Dedifferentiated amniotic fluid mesenchymal stem cell (primary cell): ENCODE results near the gene MAD2L2.

Source experiments
- DNase-seq: peaks from one replicate; pipeline ENCODE4 v3.0.0-alpha.2; 2016; ENCODE audit errors: extremely low spot score

MAD2L2 gene

GRCh38 chr1:11682287-11682771 lies 1.4 kb upstream of the MAD2L2 start:
- no peak for DNase-seq

GRCh38 chr1:11680270-11681070 lies 478 bp downstream of the MAD2L2 start:
- no peak for DNase-seq

GRCh38 chr1:11678442-11678841 lies 2.5 kb downstream of the MAD2L2 start:
- DNase-seq = no peak

DNA sequence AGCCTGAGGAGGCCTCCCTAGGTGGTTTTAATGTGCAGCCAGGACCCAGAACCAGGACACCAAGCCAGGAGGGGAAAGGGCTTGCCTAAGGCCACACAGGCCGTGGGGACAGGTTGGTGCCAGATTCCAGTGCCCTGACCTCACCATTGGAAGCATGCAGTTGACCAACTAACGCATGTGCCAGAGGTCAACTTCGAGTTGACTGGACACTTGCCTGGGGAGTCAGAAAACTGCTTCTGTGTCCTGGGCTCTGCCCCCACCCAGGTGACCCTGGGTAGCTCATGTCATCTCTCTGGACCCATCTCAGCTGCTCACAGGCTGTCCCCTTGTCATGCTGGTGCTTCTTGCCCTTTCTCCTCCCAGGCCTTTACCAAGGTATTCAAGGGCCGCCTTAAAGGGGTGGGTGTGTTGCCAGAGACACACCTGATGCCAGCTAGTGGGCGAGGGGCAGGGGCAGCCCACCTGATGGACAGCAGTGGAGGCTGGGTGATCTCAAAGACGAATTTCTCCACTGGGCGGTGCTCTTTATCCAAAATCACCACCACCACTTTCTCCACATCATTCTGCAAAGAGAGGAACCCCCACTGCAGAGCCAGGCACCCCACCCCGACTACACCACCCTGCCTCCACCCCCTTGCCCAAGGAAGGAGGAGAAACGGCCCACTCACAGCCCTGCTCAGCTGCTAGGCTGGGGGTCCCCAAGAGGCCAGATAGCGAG lies 4.4 kb downstream of the MAD2L2 start:
- no peak for DNase-seq

- no peak for DNase-seq
These were observed 5.6 kb downstream of the MAD2L2 start for GRCh38 chr1:11675325-11675724.

- no peak for DNase-seq
These were observed 6.5 kb downstream of the MAD2L2 start for GRCh38 chr1:11674488-11674887.

- no peak for DNase-seq
These were observed 7.7 kb downstream of the MAD2L2 start for GRCh38 chr1:11673089-11673769.

- DNase-seq = no peak
These were observed 9.2 kb downstream of the MAD2L2 start for GRCh38 chr1:11671544-11672286.

- DNase-seq = no peak
These were observed 9.8 kb downstream of the MAD2L2 start for GRCh38 chr1:11671205-11671543.

DNA sequence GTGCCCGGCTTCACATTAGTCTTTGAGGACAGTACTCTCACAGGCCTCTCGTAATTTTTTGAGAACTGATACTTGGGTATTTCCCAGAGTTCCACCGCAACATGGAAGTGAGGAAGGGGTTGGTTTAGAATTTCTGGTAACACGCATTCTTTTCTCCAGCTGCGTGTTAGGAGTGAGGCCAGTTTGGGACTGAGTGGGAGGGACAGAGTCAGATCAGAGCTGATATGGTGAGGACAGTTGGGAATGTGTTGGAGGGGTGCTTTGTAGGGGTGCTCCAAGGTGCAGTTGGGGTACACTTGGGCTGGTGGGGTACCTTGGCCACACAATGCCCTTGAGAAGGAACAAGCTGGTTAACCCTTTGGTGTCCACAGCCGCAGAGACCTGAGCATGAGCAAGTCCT lies 10.2 kb downstream of the MAD2L2 start:
- no peak for DNase-seq

GRCh38 chr1:11668516-11668915 lies 12.4 kb downstream of the MAD2L2 start:
- DNase-seq = no peak

DNA sequence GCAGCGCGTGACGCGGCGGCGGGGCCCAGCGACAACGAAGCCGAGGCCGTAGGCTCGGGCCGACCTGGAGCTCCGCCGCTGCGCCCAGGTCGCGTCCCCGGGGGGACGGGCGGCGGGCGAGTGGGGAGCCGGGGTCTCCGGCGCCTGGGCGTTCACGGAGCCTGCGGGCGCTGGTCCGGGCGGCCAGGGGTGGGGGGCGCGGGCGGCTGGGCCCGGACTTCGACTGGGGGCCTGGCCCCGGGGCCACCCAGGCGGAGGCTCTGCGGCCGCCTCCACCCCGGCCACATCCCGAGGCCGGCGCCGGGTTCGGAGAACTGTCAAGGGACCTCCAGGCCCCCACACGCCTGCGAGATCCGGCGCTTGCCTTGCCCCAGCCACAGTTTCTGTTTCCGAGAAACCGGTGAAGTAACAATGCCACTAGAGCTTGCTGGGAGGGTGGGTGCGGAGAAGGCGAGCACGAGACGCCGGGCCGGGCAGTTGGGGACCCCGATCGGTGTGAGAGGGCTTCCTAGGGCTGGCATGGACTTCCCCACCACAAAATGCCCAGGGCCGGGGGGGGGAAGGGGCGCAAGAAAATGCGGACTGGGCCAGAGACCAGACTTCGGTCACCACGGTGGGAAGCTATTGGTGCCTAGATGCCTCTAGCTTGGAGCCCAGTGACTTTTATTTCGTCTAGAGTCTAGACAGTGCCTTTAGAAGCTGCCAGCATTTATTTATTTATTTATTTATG lies 16.4 kb downstream of the MAD2L2 start:
- no peak for DNase-seq

GRCh38 chr1:11661103-11661502 lies 19.8 kb downstream of the MAD2L2 start:
- DNase-seq = no peak

DNA sequence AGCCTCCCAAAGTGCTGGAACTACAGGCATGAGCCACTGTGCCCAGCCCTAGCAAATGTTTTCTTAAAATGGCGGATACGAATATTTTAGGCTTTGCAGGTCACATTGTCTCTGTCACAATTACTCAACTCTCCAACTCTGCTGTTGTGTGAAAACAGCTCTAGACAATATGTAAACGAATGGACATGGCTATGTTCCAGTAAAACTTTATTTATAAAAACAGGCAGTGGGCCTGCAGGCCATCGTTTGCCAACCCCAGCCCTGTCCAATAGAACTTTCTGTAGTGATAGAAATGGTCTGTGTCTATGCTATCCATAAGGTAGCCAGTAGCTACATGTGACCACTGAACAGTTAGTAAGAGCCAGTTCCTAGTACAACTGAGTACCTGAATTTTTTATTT lies 21.2 kb downstream of the MAD2L2 start:
- no peak for DNase-seq

DNA sequence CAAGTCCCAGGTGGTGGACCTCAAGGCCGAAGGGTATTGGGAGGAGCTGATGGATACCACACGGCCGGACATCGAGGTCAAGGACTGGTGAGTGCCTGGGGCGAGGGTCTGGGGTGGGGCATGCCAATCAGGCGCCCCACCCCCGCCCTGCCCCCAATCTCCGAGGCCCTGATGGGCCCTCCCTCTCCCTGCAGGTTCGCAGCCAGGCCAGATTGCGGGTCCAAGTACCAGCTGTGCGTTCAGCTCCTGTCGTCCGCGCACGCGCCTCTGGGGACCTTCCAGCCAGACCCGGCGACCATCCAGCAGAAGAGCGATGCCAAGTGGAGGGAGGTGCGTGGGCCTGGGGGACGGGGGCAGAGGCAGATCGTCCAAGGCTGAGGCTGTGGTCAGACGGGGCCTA lies 22.4 kb downstream of the MAD2L2 start:
- DNase-seq = no peak

DNA sequence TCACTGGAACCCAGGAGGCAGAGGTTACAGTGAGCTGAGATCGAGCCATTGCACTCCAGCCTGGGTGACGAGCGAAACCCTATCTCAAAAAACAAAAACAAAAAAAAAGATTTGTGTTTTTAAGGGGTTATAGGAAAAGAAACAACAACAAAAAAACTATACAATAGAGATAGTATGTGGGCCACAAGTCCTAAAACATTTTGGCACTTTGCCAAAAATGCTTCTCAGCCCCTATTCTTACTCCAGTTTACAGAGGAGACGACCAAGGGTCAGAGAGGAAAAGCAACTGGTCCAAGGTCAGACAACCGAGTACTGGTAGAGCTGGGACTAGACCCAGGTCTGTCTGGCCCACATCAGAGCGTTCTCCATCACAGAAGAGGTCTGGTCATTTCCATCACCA lies 23.3 kb downstream of the MAD2L2 start:
- DNase-seq = no peak

GRCh38 chr1:11654939-11655808 lies 25.8 kb downstream of the MAD2L2 start:
- no peak for DNase-seq

GRCh38 chr1:11654137-11654938 lies 26.6 kb downstream of the MAD2L2 start, which contains the start of the genes FBXO2 and FBXO44:
Gene FBXO2 (minus strand): TSS chr1:11654429. CDS start chr1:11654340, 89 bp downstream.
Gene FBXO44 (plus strand): TSS chr1:11654877. CDS start chr1:11655836, 959 bp downstream.
- no peak for DNase-seq

- no peak for DNase-seq
These were observed 27.1 kb downstream of the MAD2L2 start for GRCh38 chr1:11653861-11654136.
